ENCODE data around the gene GFOD1.
A peak's percentile ranks its signal among the peaks of the same experiment; 100 is the strongest.

Gene GFOD1

DNA sequence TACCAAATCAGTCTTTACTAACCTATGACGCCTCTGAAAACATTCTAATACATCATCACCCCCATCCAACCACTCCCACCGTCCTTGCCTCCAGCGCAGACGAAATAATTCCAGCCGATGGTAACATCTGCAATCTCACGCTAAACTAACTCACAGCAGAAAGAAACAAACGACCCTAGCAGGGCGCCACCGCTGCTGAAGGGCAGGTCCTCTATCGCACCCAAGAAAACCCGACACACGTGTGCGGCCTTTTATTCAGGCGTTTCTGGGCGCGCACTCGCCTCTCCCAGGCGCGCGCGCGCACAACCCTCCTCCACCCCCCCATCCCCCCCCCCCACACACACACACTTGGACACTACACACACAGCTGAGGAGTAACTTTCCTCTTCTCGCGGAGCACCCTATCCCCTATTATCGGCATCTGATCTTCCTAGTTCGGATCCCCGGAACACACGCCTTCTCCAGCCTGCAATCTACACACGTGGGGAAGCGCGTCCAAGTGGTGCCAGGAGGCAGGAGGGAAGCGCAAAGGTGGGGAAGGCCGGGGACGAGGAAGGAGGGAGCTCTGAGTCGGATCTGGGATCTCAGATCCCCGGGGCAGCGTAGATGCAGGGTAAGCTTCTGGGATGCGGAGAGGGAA is 1.4 kb downstream of the GFOD1 start:
- peak; percentile 36 for DNase-seq

GRCh38 chr6:13485303-13485702 is 2.1 kb downstream of the GFOD1 start:
- no peak for DNase-seq

DNA sequence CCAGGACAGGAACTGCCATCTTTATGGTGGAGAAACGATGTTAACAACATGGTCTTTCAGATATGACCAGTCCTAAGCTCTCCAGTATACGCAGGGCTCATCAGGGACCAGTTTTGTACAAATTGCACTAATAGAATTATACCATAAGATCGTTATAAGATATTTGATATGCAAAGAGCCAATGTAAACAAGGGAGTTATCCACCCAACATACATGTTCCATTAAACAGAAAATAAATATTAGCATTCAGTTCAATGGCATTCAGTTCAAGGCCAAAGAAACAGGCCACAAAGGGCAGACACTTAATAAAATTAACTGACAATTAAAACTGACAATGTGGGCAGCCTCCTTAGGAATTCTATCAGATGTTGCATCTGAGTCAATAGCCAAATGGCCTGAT is 2.6 kb downstream of the GFOD1 start:
- no peak for DNase-seq

- no peak for DNase-seq
Measured at GRCh38 chr6:13484138-13484708, 3.2 kb downstream of the GFOD1 start.

- DNase-seq: no peak
Measured at GRCh38 chr6:13480631-13481501, 6.5 kb downstream of the GFOD1 start.

DNA sequence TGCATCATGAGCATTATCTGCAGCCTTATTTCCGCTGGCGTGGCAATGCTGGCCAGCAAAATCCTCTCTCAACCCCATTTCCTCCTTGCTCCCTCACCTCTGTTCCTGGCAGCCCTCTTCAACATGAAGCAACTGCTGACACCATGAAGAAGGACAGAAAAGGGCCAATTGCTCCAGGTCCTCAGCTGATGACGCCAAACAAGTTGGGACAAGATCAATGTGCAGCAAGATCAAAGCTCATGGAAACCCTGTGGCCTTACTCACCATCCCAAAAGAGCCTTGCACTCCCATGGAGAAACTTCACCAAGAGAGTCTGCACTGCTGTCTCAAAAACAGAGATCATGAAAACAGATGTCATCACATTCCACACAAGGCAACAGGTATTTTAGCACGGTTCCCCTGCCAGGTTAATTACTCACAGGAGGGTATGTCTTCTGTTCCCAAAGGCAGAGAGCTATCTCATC is 7.4 kb downstream of the GFOD1 start:
- no peak for DNase-seq

DNA sequence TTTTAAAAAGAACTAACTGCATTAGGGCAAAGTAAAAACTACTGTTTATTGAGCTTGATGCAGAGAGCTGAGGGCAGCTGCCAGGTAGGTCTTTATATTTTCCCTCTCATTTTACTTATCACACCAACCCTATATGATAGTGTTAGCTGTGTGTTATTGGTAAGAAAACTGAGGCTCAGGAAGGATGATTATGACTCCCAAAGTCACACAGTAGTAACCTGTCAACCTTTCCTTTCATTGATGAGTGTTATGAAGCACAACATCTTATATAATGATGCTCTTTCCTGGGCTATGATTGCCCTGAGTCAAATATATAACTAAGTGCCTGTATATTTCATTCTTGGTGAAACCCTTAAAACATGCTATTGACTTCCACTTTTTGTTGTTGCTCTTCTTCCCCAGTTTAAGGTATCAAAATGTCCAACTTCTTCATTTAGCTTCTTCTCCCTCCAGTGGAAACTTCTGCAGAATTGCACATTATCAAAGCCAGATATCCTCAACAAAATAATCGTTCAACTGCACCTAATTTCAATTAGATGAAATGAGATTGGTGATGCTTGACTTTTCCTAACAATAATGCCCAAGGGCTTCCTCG is 8.1 kb downstream of the GFOD1 start:
- DNase-seq: no peak

DNA sequence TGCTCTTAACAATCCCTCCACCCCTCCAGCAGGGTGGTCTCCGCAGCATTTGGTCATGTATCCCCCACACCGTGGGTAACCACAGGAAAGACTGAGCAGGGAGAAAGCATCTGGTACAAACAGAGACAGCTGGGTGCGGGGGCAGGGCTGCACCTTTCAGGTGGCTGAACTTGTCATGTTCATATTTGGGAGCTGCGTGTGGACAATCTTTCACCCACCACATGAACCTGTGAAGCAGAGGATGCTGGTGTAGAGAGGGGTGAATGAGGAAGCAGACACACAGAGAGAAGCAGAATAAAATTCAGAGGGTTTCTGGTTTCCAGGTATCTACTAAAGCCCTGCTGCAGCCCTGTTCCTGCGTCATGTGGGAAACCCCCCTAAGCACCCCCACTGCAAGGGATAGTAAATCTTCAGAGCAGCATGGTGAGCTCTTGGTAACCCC is 8.9 kb downstream of the GFOD1 start:
- DNase-seq: no peak

DNA sequence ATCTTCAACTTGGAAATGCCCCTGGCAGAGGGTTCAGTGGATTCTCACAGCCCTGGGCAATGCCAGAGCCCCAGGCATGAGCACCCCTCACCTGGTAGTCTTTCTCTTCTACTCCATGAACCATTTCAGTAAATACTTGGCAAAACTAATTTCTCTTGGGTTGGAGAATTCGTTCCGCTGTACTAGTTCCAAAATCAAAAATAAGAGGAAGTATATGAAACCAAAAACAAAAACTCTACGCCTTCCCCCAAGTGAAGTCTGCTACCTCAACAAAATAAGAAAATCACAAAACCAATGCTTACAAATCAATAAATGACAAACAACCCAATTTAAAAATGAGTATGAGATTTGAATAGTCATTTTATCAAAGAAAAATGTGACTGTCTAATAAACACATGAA is 12.6 kb downstream of the GFOD1 start:
- no peak for DNase-seq

DNA sequence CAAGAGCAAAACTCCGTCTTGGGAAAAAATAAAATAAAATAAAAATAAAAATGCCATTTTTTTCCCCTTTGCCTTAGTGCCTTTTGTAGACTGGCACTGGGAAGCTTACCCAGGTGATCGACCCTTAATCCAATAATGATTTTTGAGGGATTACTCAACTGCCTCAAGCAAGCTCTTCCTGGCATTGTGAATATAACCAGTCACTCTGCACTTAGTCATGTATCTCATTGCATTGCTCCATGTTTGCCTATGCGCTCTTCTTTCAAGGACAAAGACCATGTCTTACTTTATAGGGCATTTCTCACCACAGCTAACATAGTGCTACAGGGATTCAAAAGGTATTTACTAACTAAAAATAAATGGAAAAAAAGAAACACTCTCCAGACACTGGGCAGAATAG is 13.0 kb downstream of the GFOD1 start:
- DNase-seq: no peak

DNA sequence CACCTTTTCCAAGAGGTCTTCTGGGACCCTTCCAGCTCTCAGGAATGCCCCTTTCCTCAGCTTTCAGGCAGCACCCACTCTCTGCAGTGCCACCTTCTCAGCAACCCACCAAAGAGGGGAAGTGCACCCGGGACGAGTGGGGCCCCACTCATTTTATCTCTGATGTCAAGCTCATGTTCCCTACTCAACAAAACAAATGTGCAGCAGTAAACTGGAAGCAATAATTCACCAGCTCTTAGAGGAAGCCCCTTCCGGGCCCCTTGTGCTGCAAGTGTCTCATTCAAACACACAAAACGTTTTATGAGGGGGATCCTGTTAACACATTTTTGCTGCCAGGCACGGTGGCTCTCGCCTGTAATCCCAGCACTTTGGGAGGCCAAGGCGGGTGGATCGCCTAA is 13.6 kb downstream of the GFOD1 start:
- no peak for DNase-seq

DNA sequence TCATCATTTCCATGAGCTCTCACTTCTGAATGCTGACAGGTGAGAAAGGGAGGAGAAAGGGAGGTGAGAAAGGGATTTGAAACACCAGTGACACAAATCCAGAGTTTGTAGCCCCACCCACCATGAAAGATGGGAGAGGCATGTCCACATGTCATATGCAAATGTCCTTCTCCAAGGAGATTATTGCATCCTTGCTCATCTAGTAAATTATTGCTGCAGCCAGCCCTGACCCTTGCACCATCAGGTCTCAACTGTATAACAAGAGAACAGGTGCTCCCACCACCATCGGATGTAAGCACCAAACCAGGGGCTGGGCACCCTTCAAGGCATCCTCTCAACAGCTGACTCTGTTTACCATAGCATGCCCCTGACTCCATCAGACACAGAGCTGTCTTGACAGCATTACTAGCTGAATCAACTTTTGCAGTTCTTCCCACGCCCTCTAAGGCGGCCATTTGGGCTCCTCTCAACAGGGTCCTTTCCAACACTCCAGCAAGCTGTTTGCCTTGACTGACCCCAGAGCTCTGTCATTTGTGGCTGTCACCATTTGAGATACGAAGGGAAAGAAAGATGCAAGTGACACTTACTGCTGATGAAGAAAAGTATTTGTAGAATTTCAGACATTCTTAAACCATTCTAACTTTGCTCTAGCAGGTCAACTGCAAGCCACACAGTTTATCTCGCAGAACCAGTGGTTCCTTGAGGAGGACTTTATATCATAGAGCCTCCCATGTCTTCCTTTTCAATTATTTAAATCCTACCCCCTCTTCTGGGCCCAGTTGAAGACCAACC is 14.2 kb downstream of the GFOD1 start:
- no peak for DNase-seq

GRCh38 chr6:13472099-13472498 is 15.3 kb downstream of the GFOD1 start:
- DNase-seq: no peak

DNA sequence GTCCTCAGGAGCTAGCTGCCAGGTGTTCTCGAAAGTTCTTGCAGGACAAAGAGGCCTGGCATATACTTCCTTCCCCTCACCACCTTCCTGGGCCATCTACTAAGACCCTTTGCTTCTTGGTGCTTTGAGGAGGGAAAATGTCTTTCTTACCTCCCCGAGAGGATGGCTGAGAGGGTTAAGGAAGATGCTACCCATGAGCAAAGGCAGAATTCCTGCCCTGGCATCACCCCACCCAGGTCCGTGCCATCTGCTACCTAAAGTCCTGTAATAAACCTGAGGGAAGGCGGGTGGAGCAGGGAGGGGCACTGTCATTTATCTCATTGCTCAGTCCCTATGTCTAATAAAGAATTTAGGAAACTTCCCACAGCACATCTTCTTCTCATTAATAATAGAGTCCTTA is 16.2 kb downstream of the GFOD1 start:
- DNase-seq: no peak

DNA sequence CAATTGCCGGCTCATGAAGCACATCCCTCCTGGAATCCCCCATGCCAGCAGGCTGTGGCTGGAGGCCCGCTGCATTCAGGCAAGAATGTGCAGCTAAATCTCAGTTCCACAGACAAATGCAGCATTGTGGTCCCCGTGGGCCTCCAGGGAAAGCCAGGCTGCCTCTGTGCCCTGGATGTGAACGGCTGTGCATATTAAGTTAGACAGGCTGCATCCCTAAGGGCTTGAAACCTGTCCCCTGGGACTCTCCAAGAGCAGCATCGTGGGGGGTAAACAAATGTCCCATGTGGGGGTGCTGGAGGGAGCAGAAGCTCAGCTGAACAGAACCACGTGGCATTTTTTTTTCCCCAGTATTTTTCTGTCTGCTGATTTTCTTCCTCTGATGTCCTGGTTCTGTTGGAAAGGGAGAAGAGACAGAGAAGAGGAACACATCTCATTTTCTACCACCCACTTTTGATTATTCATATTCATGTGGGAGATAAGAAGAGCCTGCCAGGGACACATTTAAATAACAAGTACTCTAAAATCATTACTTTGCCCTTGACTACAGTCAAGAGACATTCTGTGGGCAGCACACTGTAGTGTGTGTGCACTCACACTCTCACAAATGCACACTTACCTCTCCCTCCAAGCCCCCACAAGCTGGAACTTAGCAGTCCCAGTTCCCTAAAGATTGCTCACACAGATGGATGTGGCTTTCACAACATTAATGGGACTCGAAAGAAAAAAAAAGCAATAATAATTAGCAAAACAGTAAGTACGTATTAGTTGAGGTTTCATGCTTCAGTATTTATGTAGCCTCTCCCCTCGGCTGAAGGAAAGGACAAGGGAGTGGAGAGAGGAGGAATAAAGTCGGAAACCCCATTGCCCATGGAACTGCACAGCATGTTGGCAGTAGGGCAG is 16.9 kb downstream of the GFOD1 start:
- DNase-seq: no peak

- no peak for DNase-seq
Measured at GRCh38 chr6:13469693-13470092, 17.7 kb downstream of the GFOD1 start.

DNA sequence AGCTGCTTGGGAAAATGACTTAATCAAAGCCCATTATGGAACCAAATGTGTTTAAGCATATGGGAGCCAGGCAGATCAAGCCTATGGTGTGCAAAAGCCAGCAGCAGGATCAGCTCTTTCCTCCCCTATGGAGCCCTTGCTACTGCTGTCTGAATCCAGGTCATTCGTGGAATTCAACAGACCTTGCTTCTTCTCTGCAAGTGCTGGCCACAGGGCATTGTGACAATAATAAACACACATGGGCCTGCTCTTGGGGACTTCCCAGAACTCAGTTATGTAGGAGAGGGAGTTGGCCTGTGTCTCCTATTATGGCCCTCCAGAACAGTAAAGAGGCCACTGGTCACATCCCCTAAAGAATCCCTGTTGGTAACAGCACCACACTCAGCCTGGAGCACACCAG is 18.6 kb downstream of the GFOD1 start:
- no peak for DNase-seq

DNA sequence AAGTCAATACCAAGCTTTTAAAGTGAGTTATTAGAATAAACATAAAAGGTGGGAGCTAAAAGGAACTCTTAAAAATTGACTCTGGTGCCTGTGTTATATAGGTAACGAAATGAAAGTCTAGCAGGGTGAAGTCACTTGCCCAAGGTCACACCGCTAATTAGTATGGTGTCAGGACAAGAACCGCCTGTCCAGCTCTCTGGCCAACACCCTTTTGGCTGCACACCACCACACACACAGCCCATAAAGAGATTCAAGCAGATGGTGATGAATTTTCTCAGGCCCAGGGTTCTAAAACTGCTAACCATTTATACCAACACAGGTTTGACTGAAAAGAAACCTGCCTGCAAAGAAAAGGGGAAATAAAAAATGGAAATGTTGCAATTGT is 20.2 kb downstream of the GFOD1 start:
- no peak for DNase-seq

- no peak for DNase-seq
Measured at GRCh38 chr6:13466304-13467215, 20.8 kb downstream of the GFOD1 start.

DNA sequence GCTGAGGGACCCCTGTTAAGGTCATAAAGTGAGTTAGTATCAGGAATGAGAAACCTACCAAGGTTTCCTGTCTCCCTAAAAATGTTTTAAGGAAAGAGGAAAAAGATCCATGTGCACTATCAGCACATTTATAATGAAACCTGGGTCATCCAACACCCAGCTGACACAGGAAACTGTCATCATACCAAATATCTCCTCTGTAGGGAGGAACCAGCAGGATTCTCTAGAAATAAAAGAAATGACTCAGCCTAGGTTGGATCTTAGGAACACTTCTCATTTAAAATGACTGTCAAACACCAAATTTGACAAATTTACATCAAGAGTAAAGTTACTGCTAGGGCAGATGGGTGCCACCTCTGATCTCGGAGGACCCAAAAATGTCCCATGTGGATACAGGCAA is 21.7 kb downstream of the GFOD1 start:
- DNase-seq: no peak

DNA sequence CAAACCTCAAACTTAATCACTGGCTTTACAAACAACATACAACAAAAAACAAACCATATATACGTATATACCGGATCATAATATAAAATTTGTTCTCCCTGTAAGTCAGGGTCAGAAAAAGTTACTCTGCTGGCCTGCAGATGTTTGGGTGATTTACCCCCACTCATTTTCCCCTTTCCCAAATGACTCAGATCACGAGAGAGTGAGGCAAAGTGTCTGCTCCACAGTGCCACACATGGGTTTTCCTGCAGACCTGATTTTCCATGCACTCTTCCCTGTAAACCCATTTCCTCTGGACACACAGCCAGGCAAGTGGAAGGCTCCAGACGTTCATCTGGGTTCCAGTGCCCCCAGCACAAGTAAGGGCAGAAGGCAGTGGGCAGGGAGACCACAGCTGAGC is 23.5 kb downstream of the GFOD1 start:
- DNase-seq: no peak

Data from stimulated activated CD4-positive, alpha-beta T cell treated with anti-CD3 and anti-CD28 coated beads, Interleukin-12 subunit alpha, Interleukin-12 subunit beta, amount 100 ng/mL, for 4 hours (primary cell).